SJCRH30 (cell line): Measurements from ENCODE around the gene CAP1. TPM values are rescaled to one million over a fixed set of nuclear protein-coding genes. Genes with fewer than 3 reads are reported as not detected.
"Not testable (repeated sequence)": the region's sequence is repeated elsewhere in the genome, so short reads cannot be mapped to it uniquely, and the experiment has no call there.

Source experiments
- DNase-seq, 2 experiments: peaks; one replicate each; pipeline ENCODE4 v3.0.0-alpha.2; 2015 to 2020
- H3K27ac ChIP-seq: fragments of 250-450 bp; sonication (Bioruptor Pico); 2 replicates; pipeline ENCODE4 v1.5.1; 2020; ENCODE audit warnings: mild to moderate bottlenecking, moderate library complexity
- H3K27me3 ChIP-seq: fragments of 250-450 bp; sonication (Bioruptor Pico); 2 replicates; pipeline ENCODE4 v1.5.1; 2020; ENCODE audit warnings: mild to moderate bottlenecking, moderate library complexity
- H3K36me3 ChIP-seq: fragments of 250-450 bp; sonication (Bioruptor Pico); 2 replicates; pipeline ENCODE4 v1.5.1; 2020; ENCODE audit warnings: mild to moderate bottlenecking, moderate library complexity
- H3K4me1 ChIP-seq: fragments of 250-450 bp; sonication (Bioruptor Pico); 2 replicates; pipeline ENCODE4 v1.5.1; 2020; ENCODE audit warnings: mild to moderate bottlenecking, moderate library complexity
- H3K4me3 ChIP-seq: fragments of 250-450 bp; sonication (Bioruptor Pico); 2 replicates; pipeline ENCODE4 v1.5.1; 2020; ENCODE audit warnings: mild to moderate bottlenecking, moderate library complexity
- H3K9me3 ChIP-seq: fragments of 250-450 bp; sonication (Bioruptor Pico); replicated peaks from 2 replicates; pipeline ENCODE4 v1.5.1; 2020; ENCODE audit warnings: mild to moderate bottlenecking, moderate library complexity
- total RNA-seq: library from RNA; depleted of rRNA; stranded (reverse); fragments of >200 nt; shearing (Covaris generic); gene quantifications from 2 replicates; pipeline ENCODE4 v1.2.3, GENCODE V29; 2014; rRNA removed

Gene CAP1, protein sequence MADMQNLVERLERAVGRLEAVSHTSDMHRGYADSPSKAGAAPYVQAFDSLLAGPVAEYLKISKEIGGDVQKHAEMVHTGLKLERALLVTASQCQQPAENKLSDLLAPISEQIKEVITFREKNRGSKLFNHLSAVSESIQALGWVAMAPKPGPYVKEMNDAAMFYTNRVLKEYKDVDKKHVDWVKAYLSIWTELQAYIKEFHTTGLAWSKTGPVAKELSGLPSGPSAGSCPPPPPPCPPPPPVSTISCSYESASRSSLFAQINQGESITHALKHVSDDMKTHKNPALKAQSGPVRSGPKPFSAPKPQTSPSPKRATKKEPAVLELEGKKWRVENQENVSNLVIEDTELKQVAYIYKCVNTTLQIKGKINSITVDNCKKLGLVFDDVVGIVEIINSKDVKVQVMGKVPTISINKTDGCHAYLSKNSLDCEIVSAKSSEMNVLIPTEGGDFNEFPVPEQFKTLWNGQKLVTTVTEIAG
- total RNA-seq = 254 and 279 TPM in 2 replicates

DNA sequence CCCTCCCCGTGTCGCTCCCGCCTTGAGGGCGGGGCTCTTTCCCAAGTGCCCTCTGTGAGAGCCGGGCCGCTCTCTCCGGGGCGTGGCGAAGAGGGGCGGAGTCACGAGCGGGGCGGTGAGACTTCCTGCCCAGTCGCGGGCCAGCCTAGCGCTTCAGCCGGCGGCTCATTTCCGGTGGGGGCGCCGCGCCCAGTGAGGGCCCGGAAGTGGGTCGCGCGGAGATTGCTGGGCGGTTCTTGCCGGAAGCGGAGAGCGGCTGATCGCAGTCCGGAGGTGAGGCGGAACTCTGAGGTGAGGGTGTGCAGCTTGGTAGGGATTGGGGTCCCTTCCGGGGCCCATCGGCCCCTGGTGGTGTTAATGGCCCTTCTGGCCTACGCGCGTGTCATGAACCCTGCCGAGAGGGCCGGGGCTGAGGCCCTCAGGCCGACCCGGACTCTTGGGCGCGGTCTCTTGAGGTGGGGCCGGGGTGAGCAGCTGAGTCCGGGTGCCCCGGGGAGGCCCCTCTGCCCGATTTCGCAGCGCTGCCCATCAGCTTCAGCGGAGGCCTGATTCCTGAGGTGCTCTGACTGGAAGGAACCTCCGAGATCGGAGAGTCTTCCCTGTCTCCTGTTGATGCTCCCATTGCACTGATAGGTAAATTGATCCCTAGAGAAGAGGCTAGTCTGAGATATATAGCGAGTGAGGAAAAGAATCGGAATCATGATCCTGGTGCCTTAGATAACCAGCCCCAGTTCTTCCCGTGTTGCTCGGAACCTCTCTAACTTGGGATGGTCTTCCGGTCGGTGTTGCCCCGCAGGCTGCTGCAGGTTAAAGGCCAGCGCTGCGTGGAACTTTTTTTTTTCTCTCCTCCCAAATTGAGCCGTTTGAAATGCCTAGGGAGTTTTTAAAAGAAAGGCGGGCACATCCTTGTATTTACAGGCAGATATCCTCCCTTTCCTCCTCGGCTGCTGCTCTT, at the start of gene CAP1:
Gene CAP1 (plus strand): TSS at position 219 of the 955 bp plus-strand sequence. CDS start 18,618 bp downstream, outside the sequence.
- H3K27ac ChIP-seq = peak within 1 kb of the TSS; percentile 98
- no peaks in the 10 kb centered on the region for H3K36me3 ChIP-seq
- peak within 1 kb of the TSS; percentile 77 for H3K4me3 ChIP-seq
- H3K27me3 ChIP-seq = no peaks in the 10 kb centered on the region
- H3K4me1 ChIP-seq = peaks cover 23% of the 10 kb centered on the region
- no peaks in the 10 kb centered on the region for H3K9me3 ChIP-seq
- peak; percentile 99 for DNase-seq

DNA sequence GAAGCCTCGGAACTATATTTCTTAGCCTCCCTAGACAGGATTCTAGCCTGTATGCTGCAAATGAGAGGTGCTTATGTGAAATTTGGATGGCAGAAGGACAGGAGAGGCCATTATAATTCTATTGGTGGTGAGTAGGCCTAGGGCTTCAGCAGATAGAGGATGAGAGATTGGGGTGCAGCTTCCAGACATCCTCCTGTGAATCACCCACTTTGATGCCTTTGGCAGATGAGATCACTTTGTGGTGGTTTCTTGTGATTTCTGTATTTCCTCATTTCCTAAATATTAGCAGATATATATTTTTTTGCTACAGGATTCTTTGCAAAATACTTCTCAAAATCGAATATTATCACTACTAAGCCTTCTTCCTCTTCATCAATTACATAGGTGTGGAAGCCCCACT, 48.3 kb upstream of the CAP1 start:
- no peaks in the 10 kb centered on the region for H3K36me3 ChIP-seq
- no peaks in the 10 kb centered on the region for H3K27me3 ChIP-seq
- peaks cover 3% of the 10 kb centered on the region; the same call in 1 of the 2 replicates for H3K4me1 ChIP-seq
- no peak for DNase-seq
- H3K9me3 ChIP-seq = 0 out of 2 replicates have a peak, but pooled peaks cover 4% of the 10 kb centered on the region
- H3K27ac ChIP-seq = no peak overlapping the region
- no peak overlapping the region for H3K4me3 ChIP-seq

DNA sequence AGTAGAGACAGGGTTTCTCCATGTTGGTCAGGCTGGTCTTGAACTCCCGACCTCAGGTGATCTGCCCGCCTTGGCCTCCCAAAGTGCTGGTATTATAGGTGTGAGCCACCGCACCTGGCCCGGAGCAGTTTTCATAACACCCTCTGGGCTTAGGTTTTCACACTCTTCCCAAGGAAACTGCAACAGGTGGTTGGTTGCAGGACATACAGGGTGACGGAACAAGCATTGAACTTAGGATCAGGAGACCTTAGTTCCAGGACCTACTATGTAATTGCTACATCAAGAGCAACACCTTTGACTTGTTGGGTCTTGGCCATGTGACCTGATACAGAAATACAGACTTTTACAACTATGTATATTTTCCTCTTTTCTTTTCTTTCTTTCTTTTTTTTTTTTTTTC, 47.6 kb upstream of the CAP1 start:
- H3K36me3 ChIP-seq = no peaks in the 10 kb centered on the region
- no peak for DNase-seq
- no peaks in the 10 kb centered on the region for H3K27me3 ChIP-seq
- H3K9me3 ChIP-seq = 0 out of 2 replicates have a peak, but pooled peaks cover under 1% of the 10 kb centered on the region
- H3K27ac ChIP-seq = no peak overlapping the region
- peaks cover 3% of the 10 kb centered on the region; the same call in 1 of the 2 replicates for H3K4me1 ChIP-seq
- no peak overlapping the region for H3K4me3 ChIP-seq

DNA sequence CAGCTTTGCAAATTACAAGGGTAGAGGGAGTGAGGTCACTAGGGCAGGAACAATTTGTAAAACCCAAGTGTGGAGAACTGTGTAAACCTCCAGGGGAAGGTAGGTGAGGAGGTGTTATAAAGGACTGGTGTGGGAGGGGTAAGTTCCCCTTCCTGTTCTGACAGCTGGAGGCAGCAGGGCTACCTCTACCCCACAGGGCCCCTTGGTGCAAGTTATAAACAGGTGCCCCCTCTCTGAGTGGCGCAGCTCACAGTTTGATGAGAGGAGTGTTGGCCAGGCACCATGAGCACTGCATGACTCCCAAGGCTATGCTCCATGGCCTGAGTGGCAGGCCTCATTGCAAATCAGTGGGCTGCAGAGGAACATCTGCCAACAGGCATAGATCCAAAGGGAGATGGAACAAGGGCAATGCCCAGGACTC, 44.5 kb upstream of the CAP1 start:
- H3K4me3 ChIP-seq = no peak overlapping the region
- no peak for DNase-seq

DNA sequence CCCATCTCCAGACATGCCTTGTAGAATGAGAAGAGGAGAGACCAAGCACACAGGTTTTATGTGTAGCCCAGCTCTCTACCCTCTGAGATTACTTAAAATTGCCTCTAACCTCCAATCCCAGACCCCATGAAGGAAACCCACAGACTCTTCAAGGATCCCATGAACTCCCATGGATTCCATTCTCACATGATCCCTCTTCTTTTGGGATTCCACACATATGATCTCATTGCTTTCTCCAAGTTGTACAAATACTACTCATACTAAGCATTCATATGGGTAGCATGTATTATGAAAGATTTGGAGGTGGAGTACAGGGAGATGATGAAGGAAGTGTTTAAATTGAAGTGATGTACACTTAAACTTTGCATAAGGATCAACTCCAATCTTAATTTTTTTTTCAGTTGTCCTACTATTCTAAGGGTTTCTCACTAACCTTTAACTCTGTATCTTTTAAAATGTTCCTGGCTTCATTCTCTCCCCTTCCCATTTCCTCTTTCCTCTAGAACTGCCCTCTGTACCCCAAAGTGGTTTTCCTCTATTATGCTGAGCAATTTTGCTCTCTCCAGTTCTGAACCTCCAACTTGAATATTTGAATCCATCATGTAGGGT, 44.0 kb upstream of the CAP1 start:
- no peak for DNase-seq
- H3K4me3 ChIP-seq = no peak overlapping the region
- no peak overlapping the region for H3K27ac ChIP-seq
- H3K4me1 ChIP-seq = peaks cover 3% of the 10 kb centered on the region; the same call in 1 of the 2 replicates
- H3K27me3 ChIP-seq = no peaks in the 10 kb centered on the region
- no peaks in the 10 kb centered on the region for H3K36me3 ChIP-seq
- no peaks in the 10 kb centered on the region for H3K9me3 ChIP-seq

More for the DNA sequence above, 44.5 kb upstream of the CAP1 start:
- H3K9me3 ChIP-seq = no peaks in the 10 kb centered on the region
- H3K27me3 ChIP-seq = no peaks in the 10 kb centered on the region
- H3K4me1 ChIP-seq = peaks cover 3% of the 10 kb centered on the region; the same call in 1 of the 2 replicates
- H3K36me3 ChIP-seq = no peaks in the 10 kb centered on the region
- no peak overlapping the region for H3K27ac ChIP-seq

DNA sequence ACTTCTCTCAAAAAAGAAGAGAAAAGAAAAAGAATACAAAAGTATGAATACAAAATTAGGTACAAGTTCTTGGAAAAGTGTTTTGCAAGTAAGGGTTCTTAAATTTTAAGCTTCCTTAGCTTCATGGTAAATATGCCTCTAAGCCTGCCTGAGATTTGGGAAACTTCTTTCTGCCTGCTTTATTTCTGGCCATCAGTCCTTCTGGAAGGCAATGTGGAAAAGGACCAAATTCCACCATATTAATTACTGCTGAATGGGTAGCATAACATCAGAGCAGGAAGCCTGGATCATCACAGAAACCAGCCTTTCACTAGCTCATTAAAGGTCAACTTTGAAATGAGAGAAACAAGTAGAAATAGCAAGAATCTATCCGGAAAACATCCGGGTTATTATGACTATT, 39.1 kb upstream of the CAP1 start:
- Histone ChIP-seq H3K4me1 (no peaks in the 10 kb centered on the region), H3K9me3 (no peaks in the 10 kb centered on the region; the same call in 1 of the 2 replicates), H3K27ac (no peak overlapping the region), H3K27me3 (no peaks in the 10 kb centered on the region), H3K4me3 (no peak overlapping the region), H3K36me3 (no peaks in the 10 kb centered on the region)
- DNase-seq = no peak

DNA sequence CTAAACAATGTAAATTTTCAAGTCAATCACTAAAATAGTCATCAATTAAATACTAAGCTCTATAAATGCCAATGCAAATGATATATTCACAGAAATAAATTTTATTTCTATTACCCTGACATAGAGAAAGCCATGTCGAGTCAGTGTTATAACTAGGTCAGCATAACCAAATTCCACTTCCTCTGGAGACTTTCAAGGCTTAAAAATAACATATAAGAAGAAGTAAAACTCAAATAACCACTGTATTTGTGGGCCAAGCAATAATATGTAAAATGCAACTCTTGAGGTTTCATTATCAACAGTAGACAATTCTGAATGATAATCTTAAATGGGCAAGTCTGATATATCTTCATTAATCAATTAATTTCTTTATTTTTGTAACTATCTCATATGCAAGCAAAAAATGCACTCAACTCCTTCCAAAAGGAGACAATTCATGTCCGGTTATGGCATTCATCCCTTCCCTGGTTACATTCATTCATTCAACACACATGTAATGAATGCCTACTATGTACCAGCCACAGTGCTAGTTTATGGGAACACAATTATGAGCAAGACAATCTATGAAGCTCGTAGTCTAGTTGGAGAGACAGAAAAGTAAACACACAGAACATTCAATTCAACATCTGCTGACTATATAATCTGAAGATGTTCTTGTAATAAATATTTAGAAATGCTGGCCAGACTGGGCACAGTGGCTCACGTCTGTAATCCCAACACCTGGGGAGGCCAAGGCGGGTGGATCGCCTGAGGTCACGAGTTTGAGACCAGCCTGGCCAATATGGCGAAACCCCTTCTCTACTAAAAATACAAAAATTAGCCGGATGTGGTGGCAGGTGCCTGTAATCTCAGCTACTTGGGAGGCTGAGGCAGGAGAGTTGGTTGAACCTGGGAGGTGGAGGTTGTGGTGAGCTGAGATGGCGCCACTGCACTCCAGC, 37.1 kb upstream of the CAP1 start:
- no peak for DNase-seq
- Histone ChIP-seq H3K27me3 (no peaks in the 10 kb centered on the region), H3K9me3 (no peaks in the 10 kb centered on the region; the same call in 1 of the 2 replicates), H3K36me3 (no peaks in the 10 kb centered on the region), H3K27ac (no peak overlapping the region), H3K4me1 (no peaks in the 10 kb centered on the region), H3K4me3 (no peak overlapping the region)

DNA sequence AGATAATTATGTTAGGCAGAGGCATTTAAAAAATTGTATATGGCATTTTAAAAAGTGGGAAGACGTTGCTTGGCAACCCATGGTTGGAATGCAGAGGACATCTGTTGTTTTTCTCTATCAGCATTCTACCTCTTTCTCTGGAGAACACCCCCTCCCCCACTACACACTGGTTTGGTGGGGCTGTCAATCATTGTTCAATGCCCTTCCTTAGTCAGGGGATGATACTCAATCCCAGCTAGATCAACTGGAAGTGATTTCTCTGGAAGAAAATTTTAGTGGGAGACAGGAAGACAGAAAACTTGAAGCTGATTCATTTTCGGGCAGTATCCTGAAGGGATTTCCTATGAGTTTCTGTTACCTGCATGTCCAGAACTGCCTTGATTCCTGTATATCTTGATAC, 35.7 kb upstream of the CAP1 start:
- Histone ChIP-seq H3K36me3 (no peaks in the 10 kb centered on the region), H3K4me1 (no peaks in the 10 kb centered on the region), H3K27me3 (no peaks in the 10 kb centered on the region), H3K4me3 (no peak overlapping the region), H3K9me3 (no peaks in the 10 kb centered on the region; the same call in 1 of the 2 replicates), H3K27ac (no peak overlapping the region)
- DNase-seq = no peak

DNA sequence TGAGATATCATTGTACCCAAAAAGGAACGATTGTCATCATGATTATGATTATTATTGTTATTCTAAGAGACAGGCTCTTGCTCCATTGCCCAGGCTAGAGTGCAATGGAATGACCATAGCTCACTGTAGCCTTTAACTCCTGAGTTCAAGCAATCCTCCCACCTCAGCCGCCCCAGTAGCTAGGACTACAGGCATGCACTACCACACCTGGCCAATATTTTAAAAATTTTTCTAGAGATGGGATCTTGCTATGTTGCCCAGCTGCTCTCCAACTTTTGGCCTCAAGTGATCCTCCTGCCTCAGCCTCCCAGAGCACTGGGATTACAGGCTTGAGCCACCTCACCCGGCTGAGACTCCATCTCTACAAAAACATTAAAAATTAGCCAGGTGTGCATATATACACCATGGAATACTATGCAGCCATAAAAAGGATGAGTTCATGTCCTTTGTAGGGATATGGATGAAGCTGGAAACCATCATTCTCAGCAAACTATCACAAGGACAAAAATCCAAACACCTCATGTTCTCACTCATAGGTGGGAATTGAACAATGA, 33.0 kb upstream of the CAP1 start:
- not testable (repeated sequence) for H3K9me3 ChIP-seq, H3K36me3 ChIP-seq, H3K4me3 ChIP-seq, DNase-seq, H3K4me1 ChIP-seq, H3K27ac ChIP-seq, H3K27me3 ChIP-seq

DNA sequence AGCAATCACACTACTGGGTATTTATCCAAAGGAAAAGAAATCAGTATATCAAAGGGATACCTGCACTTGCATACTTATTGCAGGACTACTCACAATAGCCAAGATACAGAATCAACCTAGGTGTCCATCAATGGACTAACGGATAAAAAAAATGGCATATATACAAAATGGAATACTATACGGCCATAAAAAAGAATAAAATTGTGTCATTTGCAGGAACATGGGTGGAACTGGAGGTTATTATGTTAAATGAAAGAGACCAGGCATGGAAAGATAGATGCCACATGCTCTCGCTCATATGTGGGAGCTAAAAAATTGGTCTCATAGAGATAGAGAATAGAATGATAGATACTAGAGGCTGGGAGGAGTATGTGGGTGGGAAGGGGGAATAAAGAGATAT, 29.3 kb upstream of the CAP1 start:
- Histone ChIP-seq H3K27ac (no peak overlapping the region), H3K36me3 (no peaks in the 10 kb centered on the region), H3K27me3 (no peaks in the 10 kb centered on the region), H3K4me1 (no peaks in the 10 kb centered on the region), H3K9me3 (no peaks in the 10 kb centered on the region; the same call in 1 of the 2 replicates), H3K4me3 (no peak overlapping the region)
- DNase-seq = no peak

DNA sequence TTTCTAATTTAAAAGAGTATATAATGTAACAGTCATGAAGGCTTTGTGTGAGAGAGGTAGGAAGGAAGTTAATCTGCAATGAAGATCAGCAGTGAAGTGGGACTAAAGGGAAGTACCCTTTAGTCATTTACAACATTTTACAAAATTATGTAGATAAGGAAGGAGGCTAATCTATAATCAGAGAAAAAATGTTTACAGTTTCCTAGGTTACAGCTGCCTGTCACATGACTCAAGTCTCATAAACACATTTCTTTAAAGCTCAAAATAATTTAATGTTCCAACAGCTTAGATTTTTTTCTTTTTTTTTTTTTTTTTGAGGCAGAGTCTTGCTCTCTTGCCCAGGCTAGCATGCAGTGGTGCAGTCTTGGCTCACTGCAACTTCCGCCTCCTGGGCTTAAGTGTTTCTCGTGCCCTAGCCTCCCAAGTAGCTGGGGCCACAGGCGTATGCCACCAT, 26.2 kb upstream of the CAP1 start:
- H3K36me3 ChIP-seq = no peaks in the 10 kb centered on the region
- H3K27me3 ChIP-seq = no peaks in the 10 kb centered on the region
- no peak overlapping the region for H3K27ac ChIP-seq
- H3K4me3 ChIP-seq = no peak overlapping the region
- no peaks in the 10 kb centered on the region for H3K9me3 ChIP-seq
- DNase-seq = no peak
- H3K4me1 ChIP-seq = no peaks in the 10 kb centered on the region

DNA sequence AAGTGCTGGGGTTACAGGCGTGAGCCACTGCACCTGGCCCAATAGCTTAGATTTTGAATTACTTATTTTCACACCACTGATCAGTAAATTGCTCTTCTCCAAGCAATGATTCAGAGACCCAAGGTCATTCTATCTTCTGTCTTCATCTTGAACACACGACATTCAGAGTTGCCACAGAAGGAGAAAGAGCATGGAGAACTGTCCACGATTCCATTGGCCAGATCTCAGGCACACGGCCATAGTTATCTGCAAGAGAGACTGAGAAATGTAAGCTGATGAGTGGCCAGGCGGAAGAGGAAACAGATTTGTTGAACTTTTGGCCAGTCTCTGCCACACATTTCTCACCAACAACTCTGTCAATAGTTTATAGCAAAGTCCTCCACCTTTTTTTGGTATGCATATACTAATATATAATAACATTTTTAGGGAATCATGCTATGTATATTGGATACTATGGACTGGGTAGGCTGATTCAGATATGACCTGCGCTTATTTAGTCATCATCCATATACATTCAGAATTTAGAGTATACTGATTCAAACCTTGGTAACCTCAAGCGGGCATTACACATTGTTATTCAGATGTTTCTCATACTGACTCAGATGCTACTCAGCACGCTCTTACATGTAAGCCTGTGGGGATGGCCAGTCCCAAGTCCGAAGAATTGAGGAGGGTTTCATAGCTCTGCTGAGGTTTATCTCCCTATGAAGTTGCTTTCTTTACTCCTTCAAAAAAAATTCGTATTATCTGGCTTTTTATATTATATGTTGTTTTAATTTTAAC, 25.5 kb upstream of the CAP1 start:
- no peaks in the 10 kb centered on the region for H3K9me3 ChIP-seq
- DNase-seq = no peak
- H3K27me3 ChIP-seq = no peaks in the 10 kb centered on the region
- H3K4me1 ChIP-seq = no peaks in the 10 kb centered on the region
- H3K27ac ChIP-seq = no peak overlapping the region
- H3K4me3 ChIP-seq = no peak overlapping the region
- H3K36me3 ChIP-seq = no peaks in the 10 kb centered on the region
